Measurements from ENCODE around the gene F11R.
A peak's percentile ranks its signal among the peaks of the same experiment; 100 is the strongest.
"Not testable (repeated sequence)": the region's sequence is repeated elsewhere in the genome, so short reads cannot be mapped to it uniquely, and the experiment has no call there.

The F11R gene

DNA sequence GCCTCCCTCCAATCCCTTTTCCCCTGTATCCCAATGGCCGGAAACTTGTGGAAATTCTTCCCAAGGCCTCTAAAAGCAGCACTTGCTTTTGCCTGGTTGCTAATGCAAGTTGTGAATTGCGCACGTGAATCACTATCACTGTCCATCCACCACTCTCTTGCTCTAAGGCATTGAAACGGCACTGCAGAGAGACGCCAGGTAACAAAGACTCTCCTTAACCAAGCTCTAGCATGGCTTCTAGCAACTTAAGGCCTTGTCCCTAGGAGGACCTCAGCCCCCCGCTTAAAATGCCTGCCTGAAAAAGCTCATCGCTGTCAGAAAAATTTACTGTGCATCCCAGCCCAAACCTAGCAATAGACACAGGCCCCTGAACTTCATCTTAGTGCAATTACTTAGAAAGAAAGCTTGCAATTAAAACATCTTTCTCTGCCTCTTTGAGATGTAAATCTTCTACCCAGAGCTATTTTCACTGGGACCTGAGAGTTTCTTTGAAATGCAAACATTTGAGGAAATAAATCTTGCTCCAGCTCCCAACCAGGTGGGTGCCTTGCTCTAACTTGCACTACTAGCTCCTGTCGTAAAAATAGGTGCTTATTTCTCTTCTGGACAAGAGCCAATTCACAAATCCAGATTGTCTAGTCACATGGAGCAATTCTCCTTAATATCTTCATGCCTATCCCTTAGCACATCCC, 33.4 kb downstream of the F11R start:
- no peak for DNase-seq (ENCODE audit: low read depth)
- no peak overlapping the region for H3K4me3 ChIP-seq (ENCODE audit: low read depth, low read length)

DNA sequence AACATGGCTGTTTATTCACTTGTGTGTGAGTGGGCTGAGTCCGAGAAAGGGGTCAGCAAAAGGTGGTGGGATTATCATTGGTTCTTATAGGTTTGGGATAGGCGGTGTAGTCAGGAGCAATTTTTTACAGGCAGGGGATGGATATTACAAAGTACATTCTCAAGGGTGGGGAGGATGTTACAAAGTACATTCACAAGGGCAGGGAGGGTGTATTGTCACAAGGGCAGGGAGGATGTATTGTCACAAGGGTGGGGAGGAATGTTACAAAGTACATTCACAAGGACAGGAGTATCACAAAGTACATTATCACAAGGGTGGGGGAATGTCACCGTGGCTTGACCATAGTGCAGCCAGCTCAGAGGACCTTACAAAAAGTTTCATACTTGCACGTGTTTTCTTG, 35.2 kb downstream of the F11R start:
- DNase-seq (ENCODE audit: low read depth): no peak
- no peak overlapping the region for H3K4me3 ChIP-seq (ENCODE audit: low read depth, low read length)

GRCh38 chr1:160981584-160982411, 39.2 kb downstream of the F11R start:
- no peak for DNase-seq (ENCODE audit: low read depth)
- H3K4me3 ChIP-seq (ENCODE audit: low read depth, low read length): no peak overlapping the region

- DNase-seq (ENCODE audit: low read depth): no peak
- no peak overlapping the region for H3K4me3 ChIP-seq (ENCODE audit: low read depth, low read length)
Measured at GRCh38 chr1:160979286-160979685, 41.7 kb downstream of the F11R start.

- no peak for DNase-seq (ENCODE audit: low read depth)
- H3K4me3 ChIP-seq (ENCODE audit: low read depth, low read length): no peak overlapping the region
Measured at GRCh38 chr1:160978510-160978927, 42.4 kb downstream of the F11R start.

- no peak for DNase-seq (ENCODE audit: low read depth)
- H3K4me3 ChIP-seq (ENCODE audit: low read depth, low read length): no peak overlapping the region
Measured at GRCh38 chr1:160975026-160975425, 45.9 kb downstream of the F11R start.

- H3K4me3 ChIP-seq (ENCODE audit: low read depth, low read length): no peak overlapping the region
- no peak for DNase-seq (ENCODE audit: low read depth)
Measured at GRCh38 chr1:160973491-160973890, 47.5 kb downstream of the F11R start.

- DNase-seq (ENCODE audit: low read depth): no peak
- no peak overlapping the region for H3K4me3 ChIP-seq (ENCODE audit: low read depth, low read length)
Measured at GRCh38 chr1:160972939-160973338, 48.0 kb downstream of the F11R start.

DNA sequence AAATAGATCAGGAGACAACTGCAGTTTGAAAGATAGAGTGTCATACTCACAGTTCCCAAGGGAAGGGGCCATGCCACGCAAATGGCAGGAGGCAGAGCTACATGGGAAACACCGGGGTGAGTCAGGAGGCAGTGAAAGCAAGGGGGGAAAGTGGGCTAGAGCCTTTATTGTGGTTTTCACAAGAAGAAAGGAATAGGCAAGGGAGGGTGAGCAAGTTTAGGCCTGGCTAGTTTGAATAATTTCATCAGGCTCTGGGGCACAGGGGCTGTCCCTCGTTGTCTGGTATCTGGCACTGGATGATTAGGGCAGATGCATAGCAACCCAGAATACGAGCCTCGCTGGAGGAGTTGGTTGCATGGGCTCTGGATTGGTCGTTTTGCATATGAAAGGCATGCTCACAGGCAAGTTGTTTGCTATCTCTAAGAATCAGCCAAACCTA, 49.3 kb downstream of the F11R start:
- no peak for DNase-seq (ENCODE audit: low read depth)
- no peak overlapping the region for H3K4me3 ChIP-seq (ENCODE audit: low read depth, low read length)

DNA sequence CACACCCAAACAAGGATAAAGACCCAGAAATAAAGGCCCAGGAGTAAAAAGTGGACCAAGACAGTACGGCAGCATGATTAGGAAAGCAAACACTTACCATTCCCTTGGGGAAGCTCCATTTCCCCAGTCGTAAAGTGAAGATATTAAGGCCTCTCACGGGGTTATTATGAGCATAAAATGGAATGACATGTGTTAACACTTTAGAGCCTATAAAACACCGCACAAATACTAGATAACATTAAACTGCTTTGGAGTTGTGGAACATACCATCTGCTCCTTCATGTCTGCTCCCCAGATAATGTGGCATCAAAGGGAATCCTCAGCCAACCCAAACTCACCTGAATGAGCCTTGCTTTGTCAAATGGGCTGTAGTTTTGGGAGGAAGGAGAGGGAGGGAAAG, 57.4 kb downstream of the F11R start:
- DNase-seq (ENCODE audit: low read depth): no peak
- H3K4me3 ChIP-seq (ENCODE audit: low read depth, low read length): no peak overlapping the region

DNA sequence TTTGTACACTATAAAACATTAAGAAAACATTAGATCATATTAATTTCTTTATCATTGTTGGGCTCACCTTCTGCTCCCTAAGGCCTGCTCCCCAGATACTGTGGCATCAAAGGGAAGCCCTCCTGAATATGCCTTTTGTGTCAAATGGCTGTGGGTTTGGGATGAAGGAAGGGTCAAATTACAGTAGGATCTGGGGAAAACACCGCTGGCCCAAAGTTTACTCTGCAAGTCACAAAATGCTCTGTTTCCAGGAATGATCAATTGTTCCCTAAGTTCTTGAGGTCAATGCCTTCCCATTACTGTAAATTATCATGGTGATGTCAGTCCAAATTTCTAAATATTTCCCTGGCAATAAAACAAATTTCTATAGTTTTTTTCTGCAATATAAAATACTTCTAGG, 59.5 kb downstream of the F11R start:
- DNase-seq (ENCODE audit: low read depth): no peak
- H3K4me3 ChIP-seq (ENCODE audit: low read depth, low read length): no peak overlapping the region

DNA sequence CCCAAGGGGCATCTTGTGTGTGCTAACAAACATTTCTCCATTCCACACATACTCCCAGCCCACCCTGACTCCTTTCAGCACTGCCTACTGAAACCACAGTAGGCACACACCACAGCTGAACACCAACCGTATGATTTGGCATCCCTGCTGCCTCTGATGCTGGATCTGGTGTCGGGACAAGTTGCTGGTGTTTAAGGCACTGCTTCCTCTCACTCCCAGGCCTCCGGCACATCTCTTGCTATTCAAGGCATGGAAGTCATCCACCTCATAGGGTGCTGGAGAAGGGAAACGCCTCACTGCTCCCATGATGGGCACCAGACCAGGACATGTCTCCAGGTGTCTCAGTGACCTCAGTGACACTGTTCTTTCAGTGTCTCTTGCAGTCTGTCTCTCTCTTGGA, 64.0 kb downstream of the F11R start:
- H3K4me3 ChIP-seq (ENCODE audit: low read depth, low read length): no peak overlapping the region
- no peak for DNase-seq (ENCODE audit: low read depth)

DNA sequence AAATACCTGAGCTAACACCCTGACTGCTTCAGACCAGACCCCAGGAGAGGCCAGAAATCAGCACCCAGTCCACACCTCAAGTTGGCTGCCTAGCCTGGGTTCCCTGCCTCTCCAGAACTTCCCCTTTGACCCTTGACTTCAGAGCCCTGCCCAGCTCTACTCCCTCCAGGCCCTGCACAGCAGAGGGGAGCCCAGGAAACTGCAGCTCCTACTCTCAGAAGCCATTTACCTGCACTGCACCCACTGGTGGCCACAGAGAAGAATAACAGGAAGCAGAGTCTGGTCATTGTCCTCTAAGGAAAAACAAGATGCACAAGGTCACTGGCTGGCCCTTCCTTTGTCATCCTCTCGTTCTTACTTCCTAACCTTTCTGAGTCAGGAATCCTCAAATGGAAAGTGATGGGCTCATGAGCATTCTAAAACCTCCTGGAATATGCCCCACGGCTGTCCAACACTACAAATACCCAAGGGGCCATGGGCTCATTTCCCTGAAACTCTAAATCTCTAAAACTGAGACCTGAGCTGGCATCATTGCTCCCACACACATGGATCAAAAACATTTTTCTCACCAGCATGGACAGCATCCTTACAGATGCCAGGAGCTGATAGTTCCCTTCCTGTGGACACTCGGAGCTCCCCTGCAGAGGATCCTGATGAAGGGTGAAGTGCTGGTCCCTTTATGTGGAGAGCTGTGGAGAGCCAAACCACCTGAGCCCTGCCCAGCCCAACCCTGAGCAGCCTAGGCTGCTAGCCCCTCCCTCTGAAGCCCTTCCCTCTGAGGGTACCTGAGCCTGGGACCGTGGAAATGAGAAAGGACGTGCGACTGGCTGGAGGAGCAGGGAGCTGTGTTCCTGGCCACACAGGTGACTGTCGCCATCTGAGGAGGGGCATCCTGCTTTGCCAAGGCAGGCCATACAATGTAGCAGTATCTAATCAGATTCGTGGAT, 66.5 kb downstream of the F11R start, which contains the start of gene ITLN2:
Gene ITLN2 (minus strand): TSS at position 652 of the 947 bp plus-strand sequence. CDS start 68 bp downstream, at position 584.
- H3K4me3 ChIP-seq (ENCODE audit: low read depth, low read length): no peak within 1 kb of the TSS
- DNase-seq (ENCODE audit: low read depth): no peak

DNA sequence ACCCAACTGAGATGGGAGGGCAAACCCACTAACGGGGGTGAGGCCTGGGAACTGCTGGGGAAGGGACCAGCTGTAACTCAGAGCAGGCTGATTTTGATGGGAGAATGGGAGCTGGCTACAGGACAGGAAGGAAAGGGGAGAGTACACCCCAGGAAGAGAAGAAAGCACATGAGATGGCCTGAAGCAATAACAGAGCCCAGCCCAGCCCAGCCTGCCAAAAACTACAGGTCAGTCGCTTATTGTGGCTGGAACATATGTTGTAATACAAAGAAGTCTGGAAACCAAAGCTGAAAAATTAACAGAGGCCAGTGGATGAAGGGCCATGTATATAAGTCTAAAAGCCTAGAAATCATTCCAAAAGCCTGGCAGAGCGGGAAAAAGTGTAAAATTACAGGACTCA, 67.9 kb downstream of the F11R start:
- DNase-seq (ENCODE audit: low read depth): no peak
- no peak overlapping the region for H3K4me3 ChIP-seq (ENCODE audit: low read depth, low read length)

GRCh38 chr1:160952129-160952510, 68.8 kb downstream of the F11R start:
- no peak overlapping the region for H3K4me3 ChIP-seq (ENCODE audit: low read depth, low read length)
- no peak for DNase-seq (ENCODE audit: low read depth)

GRCh38 chr1:160951443-160952128, 69.4 kb downstream of the F11R start:
- DNase-seq (ENCODE audit: low read depth): peak; percentile 3
- no peak overlapping the region for H3K4me3 ChIP-seq (ENCODE audit: low read depth, low read length)

DNA sequence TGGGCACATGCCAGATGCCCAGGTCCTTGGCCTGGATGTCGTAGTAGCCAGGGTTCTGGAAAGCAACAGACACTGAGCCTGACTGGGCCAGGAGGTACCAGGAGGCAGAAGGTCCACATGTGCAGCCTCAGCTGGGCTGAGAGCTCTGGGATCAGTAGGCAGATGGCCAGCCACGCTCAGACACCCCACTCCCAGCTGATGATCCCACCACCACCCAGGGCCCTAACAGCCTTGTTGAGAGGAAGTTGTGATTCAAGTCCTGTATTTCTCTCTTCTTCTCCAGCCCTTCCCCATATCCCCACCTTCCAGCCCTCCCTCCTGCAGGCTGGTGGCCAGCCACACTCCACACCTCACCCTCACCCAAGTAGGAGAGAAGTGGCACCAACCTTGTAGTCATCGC, 70.3 kb downstream of the F11R start:
- DNase-seq (ENCODE audit: low read depth): no peak
- H3K4me3 ChIP-seq (ENCODE audit: low read depth, low read length): no peak overlapping the region

DNA sequence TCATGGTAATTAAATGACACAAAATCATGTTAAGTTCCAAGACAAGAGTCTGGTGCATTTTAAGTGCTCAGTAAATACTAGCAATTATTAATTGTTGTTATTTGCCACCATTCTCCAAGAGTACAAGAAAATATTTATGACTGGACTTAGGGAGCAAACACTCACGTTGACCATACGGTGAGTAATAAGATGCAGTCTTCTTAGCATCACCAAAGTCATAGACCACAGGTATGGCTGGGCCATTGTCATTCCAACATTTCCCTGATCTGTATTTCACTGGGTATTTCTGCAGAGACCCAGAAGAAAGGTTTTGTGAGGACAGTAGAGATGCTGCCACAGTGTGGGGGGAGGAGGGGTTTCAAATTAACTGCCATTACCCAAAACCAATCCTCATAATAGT, 71.1 kb downstream of the F11R start:
- DNase-seq (ENCODE audit: low read depth): no peak

DNA sequence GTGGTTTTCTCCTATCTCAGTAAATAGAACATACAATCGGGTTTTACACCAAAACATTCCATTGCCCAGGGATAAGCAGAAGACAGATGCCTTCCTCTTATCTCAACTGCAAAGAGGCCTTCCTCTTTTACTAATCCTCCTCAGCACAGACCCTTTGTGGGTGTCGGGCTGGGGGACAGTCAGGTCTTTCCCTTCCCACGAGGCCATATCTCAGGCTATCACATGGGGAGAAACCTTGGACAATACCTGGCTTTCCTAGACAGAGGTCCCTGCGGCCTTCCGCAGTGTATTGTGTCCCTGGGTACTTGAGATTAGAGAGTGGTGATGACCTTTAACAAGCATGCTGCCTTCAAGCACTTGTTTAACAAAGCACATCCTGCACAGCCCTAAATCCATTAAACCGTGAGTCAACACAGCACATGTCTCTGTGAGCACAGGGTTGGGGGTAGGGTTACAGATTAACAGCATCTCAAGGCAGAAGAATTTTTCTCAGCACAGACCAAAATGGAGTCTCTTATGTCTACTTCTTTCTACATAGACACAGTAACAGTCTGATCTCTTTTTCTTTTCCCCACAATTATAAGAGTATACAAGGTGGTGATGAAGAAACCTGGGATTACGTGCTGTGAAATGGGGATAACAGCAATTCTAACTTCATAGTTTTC, 71.6 kb downstream of the F11R start:
- not testable (repeated sequence) for DNase-seq (ENCODE audit: low read depth); H3K4me3 ChIP-seq (ENCODE audit: low read depth, low read length)

More for the DNA sequence above, 71.1 kb downstream of the F11R start:
- no peak overlapping the region for H3K4me3 ChIP-seq (ENCODE audit: low read depth, low read length)

Measured in skeletal muscle cell (primary cell).